ENCODE data around the gene RPS27L.
"Not testable (repeated sequence)": the region's sequence is repeated elsewhere in the genome, so short reads cannot be mapped to it uniquely, and the experiment has no call there.

Gene RPS27L

DNA sequence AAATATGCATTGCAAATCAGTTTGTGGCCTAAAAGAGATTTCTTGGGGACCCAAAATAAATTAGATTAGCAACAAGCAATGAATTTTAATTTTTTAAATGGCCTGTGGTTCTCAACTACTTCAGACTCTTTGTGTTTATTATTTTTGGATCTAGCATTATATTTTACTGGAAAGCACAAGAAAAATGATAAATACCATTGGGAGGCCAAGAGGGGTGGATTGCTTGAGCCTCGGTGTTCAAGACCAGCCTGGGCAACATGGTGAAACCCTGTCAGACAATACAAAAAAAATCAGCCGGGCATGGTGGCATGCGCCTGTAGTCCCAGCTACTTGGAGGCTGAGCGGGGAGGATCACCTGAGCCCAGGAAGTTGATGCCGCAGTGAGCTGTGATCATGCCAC lies 22.0 kb downstream of the RPS27L start:
- DNase-seq = no peak

DNA sequence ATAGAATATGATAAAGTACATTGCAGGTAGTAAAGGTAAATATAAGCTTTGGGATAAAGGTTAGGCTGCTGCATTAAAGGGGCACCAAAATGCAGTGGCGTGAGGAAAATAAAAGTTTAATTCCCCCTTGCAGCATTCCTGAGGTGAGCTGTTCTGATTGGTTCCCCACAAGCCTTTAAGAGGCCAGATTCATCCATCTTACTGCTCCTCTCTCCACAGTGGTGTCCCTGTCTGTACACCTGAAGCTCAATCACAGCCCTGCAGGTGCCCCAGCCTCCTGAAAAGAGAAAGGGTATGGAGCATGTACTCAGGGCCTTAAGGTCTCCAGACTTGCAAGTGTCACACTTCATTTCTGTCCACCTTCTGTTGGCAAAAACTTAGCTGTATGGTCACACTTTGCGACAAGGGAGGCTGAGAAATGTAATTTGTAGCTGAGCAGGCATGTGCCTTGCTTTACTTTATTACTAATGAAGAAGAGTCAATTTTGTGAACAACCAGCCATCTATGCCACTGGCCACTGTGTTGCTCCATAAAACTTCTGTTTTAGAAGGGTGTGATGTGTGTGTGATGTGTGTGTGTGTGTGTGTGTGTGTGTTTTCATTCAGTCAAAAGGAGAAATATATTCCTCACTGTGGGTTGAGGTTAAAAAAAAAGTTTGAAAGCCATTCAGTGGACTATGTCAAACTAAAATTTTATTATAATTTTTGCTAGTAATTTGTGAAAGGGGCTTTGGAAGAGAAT lies 22.9 kb downstream of the RPS27L start:
- DNase-seq = no peak

DNA sequence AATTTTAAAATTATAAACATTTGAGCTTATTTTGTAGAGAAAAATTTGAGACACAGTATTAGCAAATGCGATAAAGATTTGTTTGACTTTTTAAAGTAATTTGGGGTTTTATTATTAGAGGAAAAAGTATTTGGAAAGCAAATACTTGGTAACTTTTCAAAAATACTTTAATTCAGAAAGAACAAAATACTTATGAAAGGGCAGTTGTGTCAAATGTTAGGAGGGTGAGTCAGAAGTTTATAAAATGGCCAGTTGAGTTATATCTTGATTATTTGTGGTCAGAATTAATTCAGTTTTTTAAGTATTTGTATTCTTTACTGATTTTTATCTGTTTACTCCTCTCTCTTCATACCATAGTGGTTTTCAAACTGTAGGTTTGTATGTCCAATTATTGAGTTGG lies 23.5 kb downstream of the RPS27L start:
- no peak for DNase-seq

DNA sequence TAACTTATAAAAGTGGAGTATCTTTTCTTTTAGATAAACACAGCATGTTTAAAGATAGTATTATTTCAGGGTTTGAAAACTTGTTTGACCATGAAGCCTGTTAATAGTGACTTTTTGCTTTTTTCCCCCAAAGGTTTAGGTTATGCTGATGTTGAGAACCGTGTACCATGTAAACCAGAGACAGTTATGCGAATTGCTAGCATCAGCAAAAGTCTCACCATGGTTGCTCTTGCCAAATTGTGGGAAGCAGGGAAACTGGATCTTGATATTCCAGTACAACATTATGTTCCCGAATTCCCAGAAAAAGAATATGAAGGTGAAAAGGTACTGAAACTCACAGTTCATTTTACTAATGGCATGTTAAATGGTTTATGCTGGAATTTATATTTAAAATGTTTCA lies 30.6 kb downstream of the RPS27L start:
- no peak for DNase-seq

DNA sequence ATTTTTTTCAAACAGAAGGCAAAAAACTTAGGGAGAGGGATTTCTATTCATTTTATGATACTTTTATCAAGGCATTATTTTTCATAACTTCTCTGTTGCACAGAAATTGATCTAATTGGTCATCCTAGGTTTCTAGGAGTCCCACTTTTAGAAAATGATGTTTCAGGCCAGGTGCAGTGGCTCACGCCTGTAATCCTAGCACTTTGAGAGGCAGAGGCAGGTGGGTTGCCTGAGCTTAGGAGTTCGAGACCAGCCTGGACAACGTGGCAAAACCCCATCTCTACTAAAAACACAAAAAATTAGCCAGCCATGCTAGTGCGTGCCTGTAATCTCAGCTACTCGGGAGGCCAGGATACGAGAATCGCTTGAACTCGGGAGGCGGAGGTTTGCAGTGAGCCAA lies 32.8 kb downstream of the RPS27L start:
- no peak for DNase-seq

DNA sequence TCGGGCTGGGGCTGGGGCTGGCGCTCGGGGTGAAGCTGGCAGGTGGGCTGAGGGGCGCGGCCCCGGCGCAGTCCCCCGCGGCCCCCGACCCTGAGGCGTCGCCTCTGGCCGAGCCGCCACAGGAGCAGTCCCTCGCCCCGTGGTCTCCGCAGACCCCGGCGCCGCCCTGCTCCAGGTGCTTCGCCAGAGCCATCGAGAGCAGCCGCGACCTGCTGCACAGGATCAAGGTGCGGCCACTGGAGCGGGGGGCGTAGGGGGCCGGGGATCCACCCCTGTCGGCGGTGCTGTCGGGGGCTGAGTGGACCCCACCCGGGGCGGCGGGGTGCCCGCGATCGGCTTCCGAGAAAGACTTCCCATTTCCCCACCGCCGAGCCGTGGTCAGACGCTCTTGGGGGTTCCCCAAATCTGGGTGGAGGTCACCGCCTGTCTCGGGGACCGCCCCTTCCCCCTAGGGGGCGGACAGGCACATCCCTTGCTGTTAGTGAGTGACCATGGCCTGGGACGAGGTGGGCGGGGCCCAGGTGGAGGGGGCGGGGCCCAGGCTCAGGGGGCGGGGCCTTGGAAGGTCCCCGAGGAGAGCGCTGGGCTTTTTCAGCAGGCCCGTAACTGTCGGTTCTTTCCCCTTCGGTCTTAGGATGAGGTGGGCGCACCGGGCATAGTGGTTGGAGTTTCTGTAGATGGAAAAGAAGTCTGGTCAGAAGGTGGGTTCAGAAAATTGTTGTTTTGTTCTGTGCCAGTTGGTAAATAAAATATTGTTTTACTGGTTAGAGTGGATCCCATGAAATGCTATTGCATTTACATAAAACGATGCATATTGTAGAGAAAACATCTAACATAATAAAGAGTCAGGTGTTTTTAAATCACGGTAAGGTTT lies 35.0 kb downstream of the RPS27L start:
- peak; percentile 74 for DNase-seq

DNA sequence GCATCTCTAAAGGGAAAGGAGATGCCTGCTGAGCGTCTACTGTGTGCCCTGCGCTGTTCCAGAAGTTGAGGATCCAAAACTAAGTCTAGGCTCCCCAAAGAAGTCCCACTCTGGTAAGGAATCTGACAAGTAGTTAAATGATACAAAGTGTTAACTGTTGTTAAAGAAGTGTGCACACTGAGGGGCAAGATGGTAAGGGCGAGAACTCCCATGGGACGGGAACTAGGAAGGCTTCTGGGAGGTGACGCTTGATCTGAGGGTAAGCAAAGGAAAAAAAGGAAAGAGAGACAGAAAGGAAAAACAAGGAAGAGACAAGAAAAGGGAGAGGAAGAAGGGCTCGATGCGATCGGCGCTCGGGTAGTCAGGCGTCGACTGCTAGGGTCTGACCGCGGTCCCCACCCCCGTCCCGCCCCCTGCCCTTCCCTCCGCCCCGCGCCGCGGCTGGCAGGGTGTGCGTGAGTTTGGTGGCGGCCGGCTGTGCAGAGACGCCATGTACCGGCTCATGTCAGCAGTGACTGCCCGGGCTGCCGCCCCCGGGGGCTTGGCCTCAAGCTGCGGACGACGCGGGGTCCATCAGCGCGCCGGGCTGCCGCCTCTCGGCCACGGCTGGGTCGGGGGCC lies 35.8 kb downstream of the RPS27L start, which contains the start of gene LACTB:
LACTB (plus strand) TSS at position 480 of the 620 bp plus-strand sequence; CDS start at position 491, 11 bp downstream.
- DNase-seq = peak; percentile 92

DNA sequence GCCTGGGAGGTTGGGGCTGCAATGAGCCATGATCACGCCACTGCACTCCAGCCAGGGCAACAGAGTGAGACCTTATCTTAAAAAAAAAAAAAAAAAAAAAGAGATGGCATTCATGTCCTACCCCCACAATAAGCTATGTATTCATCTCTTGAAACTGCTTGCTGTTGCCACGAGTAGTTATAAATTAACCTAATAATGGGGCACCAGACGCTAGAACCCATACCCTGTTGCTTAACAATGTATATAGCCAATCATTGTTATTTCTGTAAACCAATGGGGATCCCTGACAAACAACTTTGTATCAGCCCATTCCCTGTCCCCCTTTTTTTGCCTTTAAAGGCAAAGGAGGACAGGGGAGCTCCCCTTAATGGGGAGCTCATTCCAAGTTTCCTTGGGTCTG lies 38.4 kb downstream of the RPS27L start:
- DNase-seq = no peak

DNA sequence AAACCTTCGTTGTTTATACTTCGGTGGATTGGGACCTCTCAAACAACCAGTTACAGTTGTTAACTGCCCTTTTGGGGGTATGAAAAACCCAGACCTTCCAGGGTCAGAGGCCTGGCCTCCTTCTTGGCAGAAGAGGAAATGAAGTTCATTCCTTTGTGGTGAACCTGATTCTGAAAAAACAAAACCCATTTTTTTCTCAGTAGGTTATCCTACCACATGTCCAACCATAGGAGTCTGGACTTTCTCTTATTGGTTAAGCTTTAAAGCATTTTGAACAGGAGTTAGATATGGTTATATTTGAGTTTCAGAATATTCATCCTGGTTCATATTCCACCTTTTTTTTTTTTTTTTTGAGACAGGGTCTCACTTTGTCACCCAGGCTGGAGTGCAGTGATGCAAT lies 42.8 kb downstream of the RPS27L start:
- DNase-seq = peak; percentile 62

DNA sequence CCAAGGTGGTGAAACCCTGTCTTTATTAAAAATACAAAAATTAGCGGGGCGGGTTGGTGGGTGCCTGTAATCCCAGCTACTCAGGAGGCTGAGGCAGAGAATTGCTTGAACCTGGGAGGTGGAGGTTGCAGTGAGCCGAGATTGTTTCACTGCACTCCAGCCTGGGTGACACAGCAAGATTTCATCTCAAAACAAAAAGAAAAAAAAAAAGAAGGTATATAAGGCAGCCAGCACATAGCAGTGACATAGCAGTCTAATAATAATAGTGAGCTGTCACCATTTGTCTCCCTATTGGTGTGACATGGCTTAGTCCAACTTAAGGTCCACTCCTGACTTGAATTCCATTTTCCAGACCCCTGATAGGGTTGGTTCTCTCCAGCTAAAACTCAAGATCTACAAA lies 44.4 kb downstream of the RPS27L start:
- DNase-seq = peak; percentile 69

DNA sequence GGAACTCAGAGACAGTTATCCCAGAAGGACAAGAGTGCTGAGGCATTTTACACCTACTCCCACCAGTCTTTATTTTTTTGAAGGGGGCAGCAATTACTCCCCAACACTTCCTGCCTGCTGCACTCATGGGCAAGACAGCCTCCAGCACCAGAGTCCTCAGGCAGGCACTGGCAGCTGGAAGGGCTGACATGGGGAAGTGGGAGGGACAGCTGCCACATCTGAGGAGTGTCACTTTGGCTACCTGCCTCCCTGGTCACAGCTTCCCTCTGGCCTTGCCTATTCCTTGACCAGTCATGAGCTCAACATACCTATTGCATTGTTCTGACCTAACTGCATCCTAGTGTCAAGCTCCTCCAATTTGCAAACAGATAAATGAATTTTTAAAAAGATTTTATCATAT lies 45.8 kb downstream of the RPS27L start:
- no peak for DNase-seq

DNA sequence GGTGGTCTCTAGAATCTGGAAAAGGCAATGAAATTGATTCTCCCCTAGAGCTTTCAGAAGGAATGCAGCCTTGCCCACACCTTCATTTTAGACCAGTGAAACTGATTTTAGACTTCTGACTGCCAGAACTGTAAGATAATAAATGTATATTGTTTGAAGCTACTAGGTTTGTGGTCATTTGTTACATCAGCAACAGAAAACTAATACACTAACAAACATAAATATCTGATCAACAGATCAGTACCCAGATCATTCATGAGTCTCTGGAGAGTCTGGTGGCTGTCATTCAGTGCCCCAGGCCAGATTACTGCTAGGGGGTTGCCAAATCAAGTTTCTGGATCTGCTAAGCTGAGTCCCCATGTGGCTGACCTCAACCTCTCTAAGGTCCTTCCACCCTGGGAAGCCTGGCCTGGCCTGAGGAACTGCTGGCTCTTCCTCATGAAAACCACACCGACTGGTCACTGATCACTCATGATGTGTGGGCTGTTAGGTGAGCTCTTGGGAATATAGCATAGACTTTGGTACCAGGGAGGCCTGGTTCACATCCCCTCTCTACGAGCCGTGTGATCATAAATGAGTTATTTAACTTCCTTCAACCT lies 46.8 kb downstream of the RPS27L start:
- DNase-seq = no peak

DNA sequence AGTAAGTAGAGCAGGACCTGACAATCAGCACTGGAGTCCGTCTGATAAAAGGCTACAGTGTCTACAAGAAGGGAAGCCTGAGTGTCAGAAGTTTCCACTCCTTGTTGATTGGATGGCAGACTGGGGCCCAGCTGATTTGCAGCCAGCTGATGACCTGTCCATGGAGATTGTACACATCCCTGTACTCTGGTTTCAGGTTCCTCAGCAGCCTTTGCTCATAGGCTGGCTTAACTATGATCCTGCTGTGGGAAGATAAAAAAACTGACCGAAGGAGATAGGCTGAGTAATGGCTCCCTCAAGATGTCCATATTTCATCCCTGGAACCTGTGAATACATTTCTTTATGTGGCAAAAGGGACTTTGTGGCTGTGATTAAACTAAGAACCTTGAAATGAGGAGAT lies 47.4 kb downstream of the RPS27L start:
- no peak for DNase-seq

DNA sequence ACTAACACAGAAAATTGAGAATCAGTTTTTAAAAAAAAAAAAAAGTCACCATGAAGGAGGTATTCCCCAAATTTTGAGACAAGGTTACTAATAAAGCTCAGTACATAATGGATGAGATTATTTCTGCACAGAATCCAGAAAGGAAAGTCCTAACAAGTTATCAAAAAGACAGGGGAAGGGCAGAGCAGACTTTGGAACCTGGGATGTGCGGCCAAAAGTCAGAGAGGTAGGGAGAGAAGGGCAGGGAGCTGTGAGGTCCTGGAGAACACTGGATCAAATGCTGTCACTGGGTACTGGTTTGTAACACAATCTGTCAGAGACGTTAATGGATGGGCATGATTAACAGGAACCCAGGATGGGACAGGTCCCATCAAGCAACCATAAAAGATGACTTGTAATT lies 47.8 kb downstream of the RPS27L start:
- no peak for DNase-seq

DNA sequence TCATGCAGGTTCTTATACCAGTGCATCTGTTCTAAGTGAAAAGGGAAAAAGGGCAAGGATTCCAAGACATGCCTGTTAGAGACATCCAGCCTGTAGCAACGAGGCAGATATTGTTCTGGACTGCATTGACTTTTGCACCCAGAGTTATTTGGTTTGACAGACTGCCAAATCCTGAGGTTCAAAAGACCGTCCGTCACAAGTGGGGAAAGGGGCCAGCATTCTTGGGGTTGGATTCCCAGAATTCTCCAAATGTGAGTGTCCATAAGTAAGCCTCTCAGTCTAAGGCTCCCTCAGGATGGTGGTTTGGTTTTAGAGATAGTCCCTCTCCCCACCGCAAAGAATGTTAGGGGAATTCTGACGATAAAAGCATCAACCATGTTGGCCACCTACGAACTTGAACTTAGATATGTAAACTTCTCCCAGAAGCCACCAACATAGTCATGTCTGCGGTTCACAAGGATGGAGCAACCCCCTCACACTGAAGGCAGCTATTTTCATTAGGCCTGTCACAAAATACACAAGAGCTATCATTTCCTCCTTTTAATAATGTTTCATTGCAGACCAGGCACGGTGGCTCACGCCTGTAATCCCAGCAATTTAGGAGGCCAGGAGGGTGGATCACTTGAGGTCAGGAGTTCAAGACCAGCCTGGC lies 49.3 kb downstream of the RPS27L start:
- DNase-seq = peak; percentile 100

DNA sequence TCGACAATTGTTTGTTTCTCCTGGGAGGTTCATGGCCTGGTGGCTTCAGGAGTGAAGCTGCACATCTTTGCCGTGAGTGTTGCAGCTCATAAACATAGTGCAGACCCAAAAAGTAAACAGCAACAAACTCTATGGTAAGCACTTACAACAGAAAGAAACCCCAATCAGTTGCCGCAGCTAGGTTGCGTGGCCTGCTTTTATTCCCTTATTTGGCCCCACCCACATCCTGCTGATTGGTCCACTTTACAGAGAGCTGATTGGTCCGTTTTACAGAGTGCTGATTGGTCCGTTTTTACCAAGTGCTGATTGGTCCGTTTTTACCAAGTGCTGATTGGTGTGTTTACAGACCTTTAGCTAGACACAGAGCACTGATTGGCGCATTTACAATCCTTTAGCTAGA lies 51.9 kb downstream of the RPS27L start:
- DNase-seq = not testable (repeated sequence)

DNA sequence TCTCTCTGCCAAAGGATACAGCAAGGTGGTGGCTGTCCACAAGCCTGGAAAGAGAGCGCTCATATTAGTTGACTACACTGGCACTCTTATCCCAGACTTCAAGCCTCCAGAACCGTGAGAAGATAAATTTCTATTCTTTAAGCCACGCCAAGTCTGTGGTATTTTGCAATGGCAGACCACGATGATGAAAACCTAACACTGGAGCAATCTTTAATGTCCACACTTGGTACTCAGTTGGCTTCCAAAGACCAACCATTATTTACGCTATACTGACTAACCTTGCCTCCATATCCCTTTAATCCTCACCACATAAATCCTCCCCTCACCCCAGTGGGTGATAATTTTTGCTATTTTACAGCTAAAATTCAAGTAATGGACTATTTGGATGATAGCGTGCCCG lies 52.5 kb downstream of the RPS27L start:
- peak; percentile 43 for DNase-seq

DNA sequence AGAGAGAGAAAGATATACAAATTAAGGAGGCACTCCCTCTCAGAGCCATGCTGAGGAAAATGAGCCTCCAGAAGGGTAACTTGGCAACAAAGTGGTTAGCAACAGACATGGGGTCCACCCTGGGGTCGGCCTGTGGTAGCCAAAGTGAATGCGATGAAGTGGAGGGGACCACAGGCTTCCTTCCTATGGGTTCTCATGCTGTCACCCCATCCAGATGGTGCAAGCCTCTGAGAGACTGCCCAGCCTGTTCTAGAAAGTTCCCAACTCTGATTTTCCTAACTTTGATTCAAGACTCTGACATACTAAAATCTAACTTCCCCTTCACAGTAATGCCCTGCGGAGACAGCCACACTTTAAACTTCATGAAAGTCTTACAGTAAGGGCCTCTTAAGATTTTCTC lies 53.9 kb downstream of the RPS27L start:
- DNase-seq = no peak

DNA sequence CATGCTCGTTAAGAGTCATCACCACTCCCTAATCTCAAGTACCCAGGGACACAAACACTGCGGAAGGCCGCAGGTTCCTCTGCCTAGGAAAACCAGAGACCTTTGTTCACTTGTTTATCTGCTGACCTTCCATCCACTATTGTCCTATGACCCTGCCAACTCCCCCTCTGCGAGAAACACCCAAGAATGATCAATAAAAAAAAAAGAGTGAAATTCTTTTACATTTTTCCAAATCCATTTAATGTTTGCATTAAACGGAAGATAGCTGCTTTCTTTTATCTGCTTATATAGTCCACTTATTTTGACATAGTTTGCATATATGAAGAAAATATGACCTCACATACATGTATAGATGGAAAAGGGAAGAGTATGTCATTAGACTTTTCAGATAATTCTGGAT lies 57.7 kb downstream of the RPS27L start:
- not testable (repeated sequence) for DNase-seq

DNA sequence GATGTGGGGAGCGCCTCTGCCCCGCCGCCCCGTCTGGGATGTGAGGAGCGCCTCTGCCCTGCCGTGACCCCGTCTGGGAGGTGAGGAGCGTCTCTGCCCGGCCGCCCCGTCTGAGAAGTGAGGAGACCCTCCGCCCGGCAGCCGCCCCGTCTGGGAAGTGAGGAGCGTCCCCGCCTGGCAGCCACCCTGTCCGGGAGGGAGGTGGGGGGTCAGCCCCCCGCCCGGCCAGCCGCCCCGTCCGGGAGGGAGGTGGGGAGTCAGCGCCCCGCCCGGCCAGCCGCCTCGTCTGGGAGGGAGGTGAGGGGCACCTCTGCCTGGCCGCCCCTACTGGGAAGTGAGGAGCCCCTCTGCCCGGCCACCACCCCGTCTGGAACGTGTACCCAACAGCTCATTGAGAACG lies 58.4 kb downstream of the RPS27L start:
- DNase-seq = not testable (repeated sequence)
